Neural cell (in vitro differentiated cells): Measurements from ENCODE around the gene LORICRIN.

Source experiments
- EP300 ChIP-seq: fragments of 450-650 bp; conservative IDR thresholded peaks from 2 replicates; pipeline ENCODE4 v1.6.1; 2014; ENCODE audit warnings: antibody characterized with exemption, mild to moderate bottlenecking, moderate library complexity; ENCODE audit not compliant: poor library complexity, severe bottlenecking
- EZH2 ChIP-seq: fragments of 200-600, 300-800 bp; shearing (Covaris generic), sonication (generic); IDR thresholded peaks from 2 replicates; pipeline ENCODE4 v1.6.1; 2014; ENCODE audit warnings: antibody characterized with exemption, low read length, borderline replicate concordance, mild to moderate bottlenecking; ENCODE audit not compliant: insufficient read depth, poor library complexity, severe bottlenecking
- REST ChIP-seq: IDR thresholded peaks from 2 replicates; pipeline ENCODE4 v1.6.1; 2012; ENCODE audit warnings: borderline replicate concordance
- SMC3 ChIP-seq: fragments of 450-650 bp; conservative IDR thresholded peaks from 2 replicates; pipeline ENCODE4 v1.6.1; 2014; ENCODE audit warnings: antibody characterized with exemption, mild to moderate bottlenecking, moderate library complexity; ENCODE audit not compliant: poor library complexity
- TF ChIP-seq, protein P1 (sequence below): fragments of 450-650 bp; IDR thresholded peaks from 2 replicates; pipeline ENCODE4 v1.5.1; 2014; ENCODE audit warnings: antibody characterized with exemption, mild to moderate bottlenecking, moderate library complexity; ENCODE audit not compliant: poor library complexity, severe bottlenecking

GRCh38 chr1:153291514-153291913 lies 32.0 kb downstream of the LORICRIN start:
- TF ChIP-seq EP300 (no peak), EZH2 (no peak), SMC3 (no peak), REST (no peak)
- TF ChIP-seq, protein P1, sequence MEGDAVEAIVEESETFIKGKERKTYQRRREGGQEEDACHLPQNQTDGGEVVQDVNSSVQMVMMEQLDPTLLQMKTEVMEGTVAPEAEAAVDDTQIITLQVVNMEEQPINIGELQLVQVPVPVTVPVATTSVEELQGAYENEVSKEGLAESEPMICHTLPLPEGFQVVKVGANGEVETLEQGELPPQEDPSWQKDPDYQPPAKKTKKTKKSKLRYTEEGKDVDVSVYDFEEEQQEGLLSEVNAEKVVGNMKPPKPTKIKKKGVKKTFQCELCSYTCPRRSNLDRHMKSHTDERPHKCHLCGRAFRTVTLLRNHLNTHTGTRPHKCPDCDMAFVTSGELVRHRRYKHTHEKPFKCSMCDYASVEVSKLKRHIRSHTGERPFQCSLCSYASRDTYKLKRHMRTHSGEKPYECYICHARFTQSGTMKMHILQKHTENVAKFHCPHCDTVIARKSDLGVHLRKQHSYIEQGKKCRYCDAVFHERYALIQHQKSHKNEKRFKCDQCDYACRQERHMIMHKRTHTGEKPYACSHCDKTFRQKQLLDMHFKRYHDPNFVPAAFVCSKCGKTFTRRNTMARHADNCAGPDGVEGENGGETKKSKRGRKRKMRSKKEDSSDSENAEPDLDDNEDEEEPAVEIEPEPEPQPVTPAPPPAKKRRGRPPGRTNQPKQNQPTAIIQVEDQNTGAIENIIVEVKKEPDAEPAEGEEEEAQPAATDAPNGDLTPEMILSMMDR: no peak
